ENCODE results near the gene TOX3. TPM values are rescaled to one million over a fixed set of nuclear protein-coding genes. Genes with fewer than 3 reads are reported as not detected.

Gene TOX3
- 0.49 TPM for total RNA-seq

- no peak for DNase-seq
Measured at GRCh38 chr16:52547004-52547833, at the start of gene TOX3. TSS of gene TOX3 (minus strand) at chr16:52547143. CDS start at chr16:52546723, 420 bp downstream.

GRCh38 chr16:52592778-52593177 is 45.8 kb upstream of the TOX3 start:
- no peak for DNase-seq

- DNase-seq: peak; percentile 11
Measured at GRCh38 chr16:52591934-52592592, 45.1 kb upstream of the TOX3 start.

- no peak for DNase-seq
Measured at GRCh38 chr16:52591471-52591870, 44.5 kb upstream of the TOX3 start.

GRCh38 chr16:52586159-52586558 is 39.2 kb upstream of the TOX3 start:
- DNase-seq: no peak

- no peak for DNase-seq
Measured at GRCh38 chr16:52584354-52585320, 37.7 kb upstream of the TOX3 start.

GRCh38 chr16:52581530-52581929 is 34.6 kb upstream of the TOX3 start:
- no peak for DNase-seq

GRCh38 chr16:52580488-52580887 is 33.5 kb upstream of the TOX3 start:
- no peak for DNase-seq

GRCh38 chr16:52578829-52579498 is 32.0 kb upstream of the TOX3 start:
- DNase-seq: no peak

GRCh38 chr16:52578007-52578828 is 31.3 kb upstream of the TOX3 start:
- DNase-seq: no peak

- no peak for DNase-seq
Measured at GRCh38 chr16:52577130-52577706, 30.3 kb upstream of the TOX3 start.

GRCh38 chr16:52573365-52574299 is 26.7 kb upstream of the TOX3 start:
- DNase-seq: no peak

GRCh38 chr16:52572656-52573055 is 25.7 kb upstream of the TOX3 start:
- no peak for DNase-seq

- no peak for DNase-seq
Measured at GRCh38 chr16:52570495-52571091, 23.6 kb upstream of the TOX3 start.

GRCh38 chr16:52569701-52570100 is 22.8 kb upstream of the TOX3 start:
- DNase-seq: no peak

- no peak for DNase-seq
Measured at GRCh38 chr16:52568983-52569690, 22.2 kb upstream of the TOX3 start.

GRCh38 chr16:52568495-52568894 is 21.6 kb upstream of the TOX3 start:
- no peak for DNase-seq

GRCh38 chr16:52567193-52567592 is 20.2 kb upstream of the TOX3 start:
- no peak for DNase-seq
